Head of caudate nucleus (tissue), 42 donors: ENCODE data around the gene DDX18.
"Not testable (repeated sequence)": the region's sequence is repeated elsewhere in the genome, so short reads cannot be mapped to it uniquely, and the experiment has no call there.

Source experiments
- DNase-seq, 42 donors: peaks; one replicate each; pipeline versions ENCODE4 v3.0.0 to v3.0.0-alpha.2; 2020 to 2021; ENCODE audit warnings: mixed read lengths in 7 of 42
- intact Hi-C: fragments of 100-400 bp; cut with DNase I; formaldehyde crosslinking; loops from one replicate; pipeline ENCODE4 v1.15.0; 2022

DDX18 gene

DNA sequence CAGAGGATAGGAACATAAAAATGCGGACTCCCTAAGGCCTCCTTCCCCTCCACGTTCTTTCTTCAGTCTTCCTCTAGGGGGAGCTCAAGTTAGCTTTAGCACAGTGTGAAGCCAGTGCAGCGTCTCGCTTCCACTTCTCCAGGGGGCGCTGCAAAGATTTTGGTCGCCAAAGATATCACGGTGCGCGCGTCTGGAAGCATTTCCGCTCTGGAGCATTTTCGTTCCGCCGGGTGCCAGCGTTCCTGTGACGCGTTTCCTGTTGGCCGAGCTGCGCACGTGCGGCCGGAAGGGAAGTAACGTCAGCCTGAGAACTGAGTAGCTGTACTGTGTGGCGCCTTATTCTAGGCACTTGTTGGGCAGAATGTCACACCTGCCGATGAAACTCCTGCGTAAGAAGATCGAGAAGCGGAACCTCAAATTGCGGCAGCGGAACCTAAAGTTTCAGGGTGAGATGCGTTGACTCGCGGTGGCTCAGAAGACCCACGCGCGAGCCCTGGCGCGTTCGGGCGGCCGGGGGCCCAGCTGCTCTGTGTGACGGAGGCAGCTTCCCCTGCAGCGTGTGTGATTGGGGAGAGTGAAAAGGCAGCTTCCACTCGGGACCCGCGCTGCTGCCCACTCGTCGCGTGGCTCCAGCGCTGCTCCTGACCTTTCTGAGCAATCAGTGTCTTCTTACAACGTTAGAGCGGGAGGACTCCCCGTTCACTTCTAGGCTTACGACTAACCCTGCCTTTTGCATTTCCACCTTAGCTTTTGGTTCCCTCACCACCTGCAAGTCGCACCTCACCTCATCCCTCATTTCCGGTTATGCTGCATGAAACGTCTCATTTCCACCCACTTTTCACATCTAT, at the start of gene DDX18:
Gene DDX18 (plus strand): TSS at position 275 of the 848 bp plus-strand sequence. CDS start 87 bp downstream, at position 362.
- peak; percentile 92 to 99 (median 98) for DNase-seq
- intact Hi-C loops = loop anchor here (5.0 kb wide), 1 partner anchor 198 kb away; the partner anchor contains the start of gene CCDC93

DNA sequence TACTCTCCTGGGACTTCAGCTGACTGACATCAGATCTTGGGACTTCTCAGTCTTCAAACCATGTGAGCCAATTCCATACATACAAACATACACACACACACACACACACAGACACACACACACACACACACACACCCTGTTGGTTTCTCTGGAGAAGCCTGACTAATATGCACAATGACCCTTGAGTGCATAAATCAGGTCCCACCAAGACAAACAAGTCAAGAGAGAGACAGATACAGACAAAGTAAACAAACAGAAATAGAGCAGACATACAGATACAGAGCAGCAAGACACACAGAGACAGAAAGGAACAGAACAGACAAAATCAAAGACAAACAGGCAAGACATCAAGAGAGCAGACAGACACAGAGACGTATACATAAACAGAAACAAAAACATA, 43.8 kb upstream of the DDX18 start:
- intact Hi-C loops = no loop called here
- DNase-seq = no peak

DNA sequence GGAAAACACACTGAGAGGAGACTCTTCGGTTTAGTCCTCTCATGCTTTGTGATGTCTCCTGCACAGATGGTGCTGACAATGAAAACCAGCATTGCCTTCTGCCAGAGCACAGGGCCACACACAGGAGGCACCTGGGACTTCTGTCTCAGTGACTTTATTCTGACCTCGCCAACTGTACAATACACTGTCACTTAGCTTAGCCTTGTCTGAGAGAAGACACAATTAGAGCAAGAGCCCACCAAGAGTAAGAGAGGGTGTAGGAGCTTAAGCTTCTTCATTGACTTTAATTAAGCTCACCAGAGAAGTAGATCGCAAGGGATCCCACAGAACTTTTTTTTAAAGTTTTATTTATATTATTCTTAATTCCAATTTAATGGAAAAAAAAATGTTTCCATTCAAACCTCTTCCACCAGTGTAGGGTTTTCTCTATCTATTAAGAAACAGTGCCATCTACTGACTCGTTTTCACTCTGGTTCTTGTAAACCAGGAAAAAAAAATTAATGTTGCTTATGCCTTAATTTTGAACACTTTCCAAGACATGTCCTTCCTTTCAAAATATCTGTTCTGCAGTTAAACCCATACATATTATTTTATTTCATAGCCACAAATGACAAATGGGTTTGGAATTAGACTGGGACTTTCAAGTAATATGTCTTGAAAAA, 42.4 kb upstream of the DDX18 start:
- no peak for DNase-seq
- intact Hi-C loops = no loop called here

DNA sequence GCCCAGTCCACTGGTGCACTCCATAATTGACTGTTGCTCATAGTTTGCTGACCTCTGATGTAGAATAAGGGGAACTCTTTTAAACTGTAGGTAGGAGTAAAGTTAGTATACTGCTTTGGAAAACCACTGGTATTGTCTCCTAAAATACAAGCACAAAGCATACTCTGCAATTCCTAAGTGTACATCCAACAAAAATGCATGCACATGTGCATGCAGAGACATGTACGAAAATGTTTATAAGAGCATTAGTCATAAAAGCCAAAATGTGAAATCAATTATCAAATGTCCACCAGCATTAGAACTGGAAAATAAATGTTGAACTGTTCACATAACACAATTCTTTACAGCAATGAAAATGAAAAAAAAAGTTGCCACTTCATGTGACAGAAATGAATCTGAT, 39.8 kb upstream of the DDX18 start:
- intact Hi-C loops = no loop called here
- no peak for DNase-seq

DNA sequence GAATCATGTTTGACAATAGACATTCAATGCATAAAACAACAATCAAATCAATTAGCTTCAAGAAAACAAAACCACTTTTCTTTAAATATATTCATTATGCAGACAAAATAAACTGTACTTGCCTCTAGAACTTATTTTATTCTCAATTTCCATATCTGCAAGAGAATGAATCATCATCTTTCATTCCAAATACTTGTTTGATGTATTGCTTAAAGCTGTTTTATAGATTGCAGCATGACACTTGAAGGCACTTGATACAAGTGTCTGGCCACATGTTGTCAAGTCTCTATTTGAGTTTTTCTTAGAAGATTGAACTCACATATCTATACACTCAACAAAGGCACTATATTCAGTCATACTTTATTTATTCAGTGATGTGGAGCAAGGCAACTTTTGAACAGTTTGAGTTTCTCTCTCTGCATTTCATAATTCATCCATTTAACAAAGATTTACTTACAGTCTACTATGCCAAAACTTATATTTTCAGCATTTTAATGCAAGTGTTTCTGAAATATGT, 38.7 kb upstream of the DDX18 start:
- intact Hi-C loops = no loop called here
- no peak for DNase-seq

DNA sequence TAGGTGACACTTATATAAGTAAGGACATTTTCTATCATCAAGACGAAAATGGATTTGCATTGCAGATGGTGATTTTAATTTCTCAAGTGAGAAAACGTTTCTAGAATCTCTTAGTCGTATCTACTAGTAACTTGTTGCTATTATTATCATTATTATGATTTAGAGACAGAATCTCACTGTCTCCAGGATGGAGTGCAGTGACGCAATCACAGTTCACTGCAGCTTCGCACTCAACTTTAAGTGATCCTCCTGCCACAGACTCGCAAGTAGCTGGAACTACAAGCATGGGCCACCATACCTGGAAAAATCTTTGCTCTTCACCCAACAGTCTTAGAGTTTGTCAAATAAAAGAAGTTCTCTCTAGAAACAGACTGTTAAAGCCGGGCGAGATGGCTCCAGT, 37.6 kb upstream of the DDX18 start:
- DNase-seq = no peak

DNA sequence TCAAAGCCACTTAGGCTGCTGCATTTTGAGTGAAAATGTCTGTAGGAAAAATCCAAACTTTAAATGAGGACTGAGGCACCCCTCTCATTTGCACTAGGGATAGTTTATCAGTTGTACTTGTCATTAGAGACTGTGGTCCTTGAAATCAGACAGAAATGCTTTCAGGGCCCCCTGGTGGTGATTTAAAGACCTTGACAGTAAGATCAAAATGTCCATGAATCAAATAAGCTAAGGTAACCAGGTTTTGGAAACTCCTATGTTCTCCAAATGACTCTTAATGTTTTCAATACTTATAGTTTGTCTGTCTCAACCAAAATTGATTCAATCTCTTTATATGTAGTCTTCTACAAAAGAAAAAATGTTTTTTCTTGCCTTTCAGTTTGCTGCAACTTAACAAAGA, 28.8 kb upstream of the DDX18 start:
- DNase-seq = peak in 30 of 42 donors; percentile 8 to 76 (median 48)

More for the DNA sequence above, 37.6 kb upstream of the DDX18 start:
- intact Hi-C loops = no loop called here

DNA sequence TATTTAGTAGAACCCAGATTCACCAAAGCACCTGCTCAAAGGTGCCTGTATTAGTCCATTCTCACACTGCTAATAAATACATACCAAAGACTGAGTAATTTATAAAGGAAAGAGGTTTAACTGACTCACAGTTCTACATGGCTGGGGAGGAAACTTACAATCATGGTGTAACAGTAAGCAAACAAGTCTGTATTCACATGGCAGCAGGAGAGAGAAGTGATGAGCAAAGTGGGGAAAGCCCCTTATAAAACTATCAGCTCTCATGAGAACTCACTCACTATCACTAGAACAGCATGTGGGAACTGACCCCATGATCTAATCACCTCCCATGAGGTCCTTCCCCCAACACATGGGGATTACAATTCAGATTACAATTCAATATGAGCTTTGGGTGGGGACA, 28.0 kb upstream of the DDX18 start:
- intact Hi-C loops = no loop called here
- DNase-seq = no peak

More for the DNA sequence above, 28.8 kb upstream of the DDX18 start:
- intact Hi-C loops = no loop called here

DNA sequence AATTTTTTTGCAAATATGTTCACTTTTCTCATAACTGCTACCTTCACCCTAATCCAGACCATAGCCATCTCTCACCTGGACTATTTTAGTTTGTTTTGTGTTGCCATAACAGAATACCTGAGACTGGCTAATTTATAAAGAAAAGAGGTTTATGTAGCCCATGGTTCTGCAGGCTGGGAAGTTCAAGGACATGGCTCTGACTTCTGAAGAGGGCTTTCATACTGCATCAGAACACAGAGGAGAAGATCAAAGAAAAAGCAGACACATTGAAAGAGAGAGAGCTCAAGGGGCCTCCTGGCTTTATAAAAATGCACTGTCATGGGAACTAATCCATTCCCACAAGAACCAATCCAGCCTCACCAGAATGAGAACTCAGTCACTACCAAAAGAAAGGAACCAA, 25.0 kb upstream of the DDX18 start:
- DNase-seq = no peak
- intact Hi-C loops = no loop called here

DNA sequence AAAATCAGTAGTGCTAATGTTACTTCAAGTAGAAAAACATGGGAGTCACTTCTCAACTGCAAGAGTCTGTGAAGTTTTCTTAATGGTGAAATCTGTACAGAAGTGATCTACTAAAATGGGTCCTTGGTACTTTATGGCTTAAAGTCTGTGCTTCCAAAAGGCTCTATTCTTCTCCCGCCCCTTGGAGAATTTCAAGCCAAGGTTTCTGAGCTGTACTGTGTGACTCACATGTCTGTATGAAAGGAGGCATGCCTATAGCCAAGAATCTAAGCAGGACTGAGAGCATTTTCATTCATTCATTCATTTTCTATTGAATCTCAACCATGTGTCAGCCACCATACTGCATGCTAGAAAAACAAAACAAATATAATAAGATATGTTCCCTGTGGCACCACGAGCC, 19.8 kb upstream of the DDX18 start:
- intact Hi-C loops = no loop called here

DNA sequence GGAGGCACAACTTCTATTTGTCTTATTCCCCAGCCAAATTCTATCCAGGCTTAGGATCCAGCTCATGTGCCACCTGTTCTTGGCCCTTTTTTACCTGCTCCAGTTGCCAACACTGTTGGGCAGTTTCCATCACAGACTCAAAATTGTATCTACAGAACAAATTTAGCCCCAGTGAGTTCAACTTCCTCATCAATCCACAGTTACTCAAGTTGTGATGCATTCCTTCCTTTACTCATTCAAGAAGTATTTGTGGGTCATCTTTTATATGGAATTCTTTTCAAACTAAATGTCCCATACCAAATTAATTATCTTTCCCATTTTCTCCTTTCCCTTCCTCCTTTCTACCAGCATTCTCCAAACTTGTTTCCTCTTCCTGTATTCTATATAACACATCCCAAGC, 12.7 kb upstream of the DDX18 start:
- no peak for DNase-seq
- intact Hi-C loops = no loop called here

More for the DNA sequence above, 19.8 kb upstream of the DDX18 start:
- no peak for DNase-seq

DNA sequence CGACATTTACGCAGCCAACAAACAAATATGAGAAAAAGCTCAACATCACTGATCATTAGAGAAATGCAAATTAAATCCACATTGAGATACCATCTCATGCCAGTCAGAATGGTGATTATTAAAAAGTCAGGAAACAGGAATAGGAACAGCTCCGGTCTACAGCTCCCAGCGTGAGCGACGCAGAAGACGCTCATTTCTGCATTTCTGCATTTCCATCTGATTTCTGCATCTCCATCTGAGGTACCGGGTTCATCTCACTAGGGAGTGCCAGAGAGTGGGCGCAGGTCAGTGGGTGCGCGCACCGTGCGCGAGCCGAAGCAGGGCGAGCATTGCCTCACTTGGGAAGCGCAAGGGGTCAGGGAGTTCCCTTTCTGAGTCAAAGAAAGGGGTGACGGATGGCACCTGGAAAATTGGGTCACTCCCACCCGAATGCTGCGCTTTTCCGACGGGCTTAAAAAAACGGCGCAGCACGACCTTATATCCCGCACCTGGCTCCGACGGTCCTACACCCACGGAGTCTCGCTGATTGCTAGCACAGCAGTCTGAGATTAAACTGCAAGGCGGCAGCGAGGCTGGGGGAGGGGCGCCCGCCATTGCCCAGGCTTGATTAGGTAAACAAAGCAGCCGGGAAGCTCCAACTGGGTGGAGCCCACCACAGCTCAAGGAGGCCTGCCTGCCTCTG, 10.7 kb upstream of the DDX18 start:
- DNase-seq = peak in 3 of 42 donors; percentile 7 to 12 (median 9)
- intact Hi-C loops = not testable (repeated sequence)

DNA sequence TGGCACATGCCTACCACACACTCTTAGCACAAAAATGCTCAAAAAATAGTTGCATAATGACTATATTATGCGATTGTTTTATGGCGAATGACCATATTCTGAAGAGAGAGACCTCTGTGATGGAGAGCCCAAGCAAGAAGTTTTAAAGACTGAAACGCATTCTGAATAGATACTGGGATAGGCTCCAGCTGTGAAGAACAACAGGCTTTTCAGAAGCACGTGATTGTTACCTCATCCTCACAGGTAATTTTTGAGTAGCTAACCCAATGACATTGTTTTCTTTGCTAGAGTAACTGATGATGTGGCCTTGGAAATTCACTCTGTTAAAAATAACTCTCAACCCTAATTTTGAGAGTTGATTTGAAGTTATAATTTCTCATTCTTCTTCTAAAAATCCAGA, 2.0 kb upstream of the DDX18 start:
- no peak for DNase-seq
- intact Hi-C loops = no loop called here

DNA sequence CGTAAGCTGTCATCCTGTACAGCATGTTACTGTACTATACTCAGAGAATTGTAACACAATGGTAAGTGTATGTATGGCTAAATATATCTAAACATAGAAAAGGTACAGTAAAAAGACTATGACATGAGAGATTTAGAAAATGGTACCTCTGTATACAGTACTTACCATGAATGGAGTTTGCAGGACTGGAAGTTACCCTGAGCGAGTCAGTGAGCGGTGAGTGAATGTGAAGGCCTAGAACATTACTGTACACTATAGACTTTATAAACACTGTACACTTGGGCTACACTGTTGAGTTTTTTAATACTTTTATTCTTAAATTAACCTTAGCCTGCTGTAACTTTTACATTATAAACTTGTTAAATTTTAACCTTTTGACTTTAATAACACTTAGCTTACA, 1.5 kb downstream of the DDX18 start:
- intact Hi-C loops = loop anchor here (5.0 kb wide), 1 partner anchor 196 kb away; the partner anchor contains the start of gene CCDC93
- no peak for DNase-seq

DNA sequence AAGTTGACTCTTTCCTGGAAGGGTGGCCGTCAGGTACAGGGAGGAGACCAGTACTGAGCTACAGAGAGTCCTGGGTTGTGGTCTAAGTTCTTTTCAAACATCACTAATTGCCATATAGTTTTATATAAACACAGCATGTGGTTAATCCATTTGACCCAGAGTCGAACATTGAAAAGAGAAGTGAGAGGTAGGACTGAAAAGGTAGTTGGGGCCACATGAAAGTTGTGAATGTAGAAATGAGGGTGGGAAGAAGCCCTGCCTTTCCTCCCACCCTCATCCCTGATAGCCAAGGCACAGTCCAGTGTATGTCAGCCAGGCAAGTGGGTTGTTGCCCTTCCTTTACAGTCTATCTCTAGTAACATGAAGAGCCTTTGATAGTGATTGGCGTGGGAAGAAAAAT, 4.4 kb downstream of the DDX18 start:
- no peak for DNase-seq
- intact Hi-C loops = loop anchor here (5.0 kb wide), 1 partner anchor 193 kb away; the partner anchor contains the start of gene CCDC93

DNA sequence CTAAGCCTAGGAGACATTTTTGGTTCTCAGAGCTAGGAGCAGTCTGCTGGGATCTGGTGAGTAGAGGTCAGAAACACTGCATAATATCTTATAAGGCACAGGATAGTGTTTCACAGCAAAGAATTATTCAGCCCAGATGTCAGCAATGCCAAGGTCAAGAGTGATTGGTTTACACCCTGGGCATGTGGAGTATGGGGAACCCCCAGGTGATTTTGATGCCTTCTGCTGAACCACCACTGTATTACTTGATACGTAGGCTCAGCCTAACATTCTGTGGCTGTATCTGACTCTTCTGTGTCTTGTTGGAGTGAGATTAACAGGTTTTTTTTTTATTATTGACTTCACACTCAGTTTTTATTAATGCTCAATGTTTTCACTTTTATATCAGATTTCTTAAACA, 6.0 kb downstream of the DDX18 start:
- intact Hi-C loops = no loop called here
- DNase-seq = no peak

DNA sequence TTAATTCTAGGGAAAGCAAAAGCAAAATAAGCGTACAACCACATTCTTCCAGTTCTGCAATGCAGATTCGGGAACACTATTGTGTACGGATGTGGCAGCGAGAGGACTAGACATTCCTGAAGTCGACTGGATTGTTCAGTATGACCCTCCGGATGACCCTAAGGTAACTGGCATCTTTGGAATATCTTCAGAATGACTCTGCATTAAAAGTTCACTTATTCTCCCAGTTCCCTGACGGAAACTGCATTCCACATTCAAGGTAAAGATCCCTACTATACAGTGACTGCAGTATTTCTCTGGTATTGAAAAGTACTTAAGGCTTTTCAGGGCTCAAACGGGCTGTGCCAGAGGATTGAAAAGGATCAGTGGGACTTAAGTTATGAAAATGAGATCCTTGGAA, 10.9 kb downstream of the DDX18 start:
- no peak for DNase-seq
- intact Hi-C loops = no loop called here

DNA sequence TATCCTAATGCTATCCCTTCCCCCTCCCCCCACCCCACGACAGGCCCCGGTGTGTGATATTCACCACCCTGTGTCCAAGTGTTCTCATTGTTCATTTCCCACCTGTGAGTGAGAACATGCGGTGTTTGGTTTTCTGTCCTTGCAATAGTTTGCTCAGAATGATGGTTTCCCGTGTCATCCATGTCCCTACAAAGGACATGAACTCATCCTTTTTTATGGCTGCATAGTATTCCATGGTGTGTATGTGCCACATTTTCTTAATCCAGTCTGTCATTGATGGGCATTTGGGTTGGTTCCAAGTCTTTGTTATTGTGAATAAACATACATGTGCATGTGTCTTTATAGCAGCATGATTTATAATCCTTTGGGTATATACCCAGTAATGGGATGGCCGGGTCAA, 13.0 kb downstream of the DDX18 start:
- intact Hi-C loops, DNase-seq: not testable (repeated sequence)

DNA sequence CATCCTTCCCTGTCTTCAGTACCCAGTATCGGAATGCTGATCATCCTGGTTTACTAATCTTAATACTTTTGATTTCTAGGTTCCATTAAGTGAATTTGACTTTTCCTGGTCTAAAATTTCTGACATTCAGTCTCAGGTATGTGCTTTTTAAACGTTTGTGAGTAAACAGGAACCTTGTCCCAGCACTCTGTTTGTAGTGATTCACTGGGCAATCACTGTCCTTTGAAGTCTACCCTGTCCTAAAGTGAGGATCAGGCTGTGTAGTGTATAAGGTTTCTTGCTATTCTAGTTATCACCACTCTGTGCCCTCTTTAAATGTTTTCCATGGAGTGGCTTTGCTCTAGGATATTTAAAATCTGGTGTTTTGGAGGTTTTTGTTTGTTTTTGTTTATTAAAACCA, 14.4 kb downstream of the DDX18 start:
- intact Hi-C loops = no loop called here
- DNase-seq = no peak

DNA sequence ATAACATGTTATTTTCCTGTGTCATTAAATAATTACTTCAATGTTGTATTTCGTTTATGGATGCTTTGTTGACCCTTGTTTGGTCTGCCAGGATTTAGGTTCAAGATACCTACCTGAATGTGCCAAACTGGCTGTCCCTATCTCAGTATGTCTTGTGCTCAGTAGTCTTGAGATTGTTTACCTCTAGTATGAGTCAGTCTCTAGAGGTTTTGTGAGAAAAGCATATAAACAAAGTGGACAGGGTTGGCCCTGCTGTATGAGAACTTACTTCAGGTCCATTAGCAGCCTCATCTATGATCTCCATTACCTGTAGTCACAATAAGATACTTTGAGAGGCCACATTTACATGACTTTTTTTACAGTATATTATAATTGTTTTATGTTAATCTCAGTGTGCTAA, 17.8 kb downstream of the DDX18 start:
- intact Hi-C loops = no loop called here
- DNase-seq = no peak
